ENCODE measurements around the gene LARGE1.

The LARGE1 gene

GRCh38 chr22:33914131-33914530, 6.1 kb downstream of the LARGE1 start:
- Histone ChIP-seq H4K20me1 (ENCODE audit: insufficient read depth, low read length, poor library complexity, severe bottlenecking) (no peaks in the 10 kb centered on the region), H3K27me3 (ENCODE audit: insufficient read depth, low read length, poor library complexity, severe bottlenecking) (no peaks in the 10 kb centered on the region)

GRCh38 chr22:33913188-33913587, 7.1 kb downstream of the LARGE1 start:
- 0 out of 2 replicates have a peak, but pooled peaks cover 3% of the 10 kb centered on the region for H3K9me3 ChIP-seq (ENCODE audit: insufficient read depth, low read depth, low read length)
- no peak for TF ChIP-seq CTCF (conservative IDR thresholded peaks at IDR 0.05; ENCODE audit: low read length)
- TF ChIP-seq EZH2phosphoT487 (IDR thresholded peaks at IDR 0.05; ENCODE audit: borderline replicate concordance) = no peak
- no peak overlapping the region for H2AFZ ChIP-seq (ENCODE audit: low read length)
- H3K27me3 ChIP-seq (ENCODE audit: insufficient read depth, low read length, poor library complexity, severe bottlenecking) = no peaks in the 10 kb centered on the region
- H3K4me3 ChIP-seq (ENCODE audit: low read length, poor library complexity, severe bottlenecking) = no peak overlapping the region
- H3K36me3 ChIP-seq (ENCODE audit: insufficient read depth, low read length) = no peaks in the 10 kb centered on the region
- H3K4me1 ChIP-seq (ENCODE audit: insufficient read depth, low read length, poor library complexity, severe bottlenecking) = no peaks in the 10 kb centered on the region
- no peak overlapping the region for H3K4me2 ChIP-seq (ENCODE audit: low read depth, low read length, poor library complexity, severe bottlenecking)
- no peak overlapping the region for H3K9ac ChIP-seq (ENCODE audit: low read depth, low read length, poor library complexity, severe bottlenecking)
- no peaks in the 10 kb centered on the region for H3K79me2 ChIP-seq (ENCODE audit: insufficient read depth, low read length)
- H3K9me2 ChIP-seq (replicated peaks; ENCODE audit: low read depth, low read length) = no peaks in the 10 kb centered on the region
- H4K20me1 ChIP-seq (ENCODE audit: insufficient read depth, low read length, poor library complexity, severe bottlenecking) = no peaks in the 10 kb centered on the region
- H3F3A ChIP-seq (ENCODE audit: low read depth) = no peaks in the 10 kb centered on the region

More at GRCh38 chr22:33914131-33914530, 6.1 kb downstream of the LARGE1 start:
- Histone ChIP-seq H3K9ac (ENCODE audit: low read depth, low read length, poor library complexity, severe bottlenecking) (no peak overlapping the region), H3K79me2 (ENCODE audit: insufficient read depth, low read length) (no peaks in the 10 kb centered on the region), H3K4me3 (ENCODE audit: low read length, poor library complexity, severe bottlenecking) (no peak overlapping the region), H3F3A (ENCODE audit: low read depth) (no peaks in the 10 kb centered on the region), H3K4me2 (ENCODE audit: low read depth, low read length, poor library complexity, severe bottlenecking) (no peak overlapping the region), H2AFZ (ENCODE audit: low read length) (no peak overlapping the region), H3K9me3 (ENCODE audit: insufficient read depth, low read depth, low read length) (0 out of 2 replicates have a peak, but pooled peaks cover 3% of the 10 kb centered on the region), H3K9me2 (replicated peaks; ENCODE audit: low read depth, low read length) (no peaks in the 10 kb centered on the region), H3K4me1 (ENCODE audit: insufficient read depth, low read length, poor library complexity, severe bottlenecking) (no peaks in the 10 kb centered on the region), H3K36me3 (ENCODE audit: insufficient read depth, low read length) (no peaks in the 10 kb centered on the region)
- TF ChIP-seq EZH2phosphoT487 (IDR thresholded peaks at IDR 0.05; ENCODE audit: borderline replicate concordance) (no peak), CTCF (conservative IDR thresholded peaks at IDR 0.05; ENCODE audit: low read length) (no peak)

GRCh38 chr22:33909911-33910310, 10.4 kb downstream of the LARGE1 start:
- Histone ChIP-seq H3F3A (ENCODE audit: low read depth) (no peaks in the 10 kb centered on the region), H3K9ac (ENCODE audit: low read depth, low read length, poor library complexity, severe bottlenecking) (no peak overlapping the region), H2AFZ (ENCODE audit: low read length) (no peak overlapping the region), H3K36me3 (ENCODE audit: insufficient read depth, low read length) (no peaks in the 10 kb centered on the region), H3K4me3 (ENCODE audit: low read length, poor library complexity, severe bottlenecking) (no peak overlapping the region), H3K9me2 (replicated peaks; ENCODE audit: low read depth, low read length) (no peaks in the 10 kb centered on the region), H3K4me1 (ENCODE audit: insufficient read depth, low read length, poor library complexity, severe bottlenecking) (no peaks in the 10 kb centered on the region), H3K79me2 (ENCODE audit: insufficient read depth, low read length) (no peaks in the 10 kb centered on the region), H3K9me3 (ENCODE audit: insufficient read depth, low read depth, low read length) (0 out of 2 replicates have a peak, but pooled peaks cover 3% of the 10 kb centered on the region), H3K4me2 (ENCODE audit: low read depth, low read length, poor library complexity, severe bottlenecking) (no peak overlapping the region), H4K20me1 (ENCODE audit: insufficient read depth, low read length, poor library complexity, severe bottlenecking) (no peaks in the 10 kb centered on the region), H3K27me3 (ENCODE audit: insufficient read depth, low read length, poor library complexity, severe bottlenecking) (no peaks in the 10 kb centered on the region)
- TF ChIP-seq EZH2phosphoT487 (IDR thresholded peaks at IDR 0.05; ENCODE audit: borderline replicate concordance) (no peak), CTCF (conservative IDR thresholded peaks at IDR 0.05; ENCODE audit: low read length) (no peak)
